Measurements from ENCODE around the gene CRYAB.
"Not testable (repeated sequence)": the region's sequence is repeated elsewhere in the genome, so short reads cannot be mapped to it uniquely, and the experiment has no call there.

DNA sequence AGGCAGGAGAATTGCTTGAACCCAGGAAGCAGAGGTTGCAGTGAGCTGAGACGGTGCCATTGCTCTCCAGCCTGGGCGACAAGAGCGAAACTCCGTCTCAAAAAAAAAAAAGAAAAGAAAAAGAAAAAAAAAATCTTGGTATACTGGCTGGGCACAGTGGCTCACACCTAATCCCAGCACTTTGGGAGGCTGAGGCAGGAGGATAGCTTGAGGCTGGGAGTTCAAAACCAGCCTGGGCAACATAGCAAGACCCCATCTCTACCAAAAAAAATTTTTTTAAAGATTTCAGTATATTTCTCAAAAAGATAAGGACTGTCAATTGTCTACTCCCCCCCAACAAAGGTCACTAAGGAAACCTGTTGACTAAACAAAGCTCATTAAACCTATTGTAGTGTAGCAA is 26.5 kb downstream of the CRYAB start:
- not testable (repeated sequence) for TF ChIP-seq CTCF, POLR2A (IDR thresholded peaks at IDR 0.05)

Data from ovary (tissue), 3 donors.